Stimulated activated CD8-positive, alpha-beta memory T cell treated with anti-CD3 and anti-CD28 coated beads, Interleukin-15, amount 100 ng/mL, for 4 hours (primary cell): ENCODE results near the gene DHX38.

Experiments
- DNase-seq, 2 donors: peaks; one replicate each; pipeline ENCODE4 v3.0.0-alpha.2; 2020; ENCODE audit warnings: low read depth in 2 of 2

DHX38 gene

DNA sequence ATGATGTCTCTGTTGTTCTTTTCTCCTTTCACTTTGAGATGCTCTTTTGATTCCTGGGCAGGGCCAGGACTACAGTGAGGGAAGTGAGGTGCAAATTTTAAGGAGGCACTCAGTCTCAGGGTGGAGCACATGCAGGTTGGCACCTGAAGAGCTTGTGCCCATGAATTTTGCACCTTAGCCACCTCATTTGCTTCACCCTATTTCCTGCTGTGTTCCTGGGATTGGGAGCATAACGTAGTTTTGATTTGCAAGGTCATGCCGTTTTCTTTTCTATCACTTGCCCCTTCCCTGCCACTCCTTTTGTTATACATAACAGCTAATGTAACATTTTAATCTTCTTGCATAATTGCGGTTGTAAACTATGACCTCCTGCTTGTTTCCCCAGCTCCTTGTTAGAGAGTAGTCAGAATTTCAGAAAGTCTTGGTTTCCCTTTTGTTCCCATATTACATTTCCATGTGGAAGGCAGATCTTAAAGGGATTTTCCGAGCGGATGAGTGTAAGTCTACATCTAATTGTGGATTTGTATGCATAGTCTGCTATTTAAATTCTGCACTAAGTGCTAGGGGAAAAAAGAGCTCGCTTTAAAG lies 68.6 kb downstream of the DHX38 start:
- DNase-seq, result no peak
